Activated CD4-positive, alpha-beta T cell treated with anti-CD3 and anti-CD28 coated beads, Interleukin-2, amount 10 ng/mL, durations not matched to agents 7 days and 5 days (primary cell): ENCODE results near the gene DRC1. TPM values are rescaled to one million over a fixed set of nuclear protein-coding genes. Genes with fewer than 3 reads are reported as not detected.

Experiments used
- CTCF ChIA-PET: fragments of 350-600 bp; sonication (Branson Sonifier 250); formaldehyde crosslinking; loops from one replicate; lab custom pipeline; 2021; ENCODE audit warnings: antibody characterized with exemption; lab: Charles Lee
- POLR2A ChIA-PET: fragments of 350-600 bp; sonication (Branson Sonifier 250); formaldehyde crosslinking; loops from one replicate; lab custom pipeline; 2021; ENCODE audit warnings: antibody characterized with exemption; lab: Charles Lee
- DNase-seq: peaks from one replicate; pipeline ENCODE4 v3.0.0-alpha.2; 2020
- H3K27ac Mint-ChIP-seq: one replicate; pipeline ENCODE4 v1.8.0; 2021; ENCODE audit warnings: mild to moderate bottlenecking, moderate library complexity, mixed read lengths
- H3K27me3 Mint-ChIP-seq: one replicate; pipeline ENCODE4 v1.8.0; 2021; ENCODE audit warnings: mixed read lengths
- H3K36me3 Mint-ChIP-seq: one replicate; pipeline ENCODE4 v1.8.0; 2021; ENCODE audit warnings: low read depth, mixed read lengths
- H3K4me1 Mint-ChIP-seq: one replicate; pipeline ENCODE4 v1.8.0; 2021; ENCODE audit warnings: mixed read lengths
- H3K4me3 Mint-ChIP-seq: one replicate; pipeline ENCODE4 v1.8.0; 2021; ENCODE audit warnings: mild to moderate bottlenecking, moderate library complexity, mixed read lengths
- H3K9me3 Mint-ChIP-seq: one replicate; pipeline ENCODE4 v1.8.0; 2021; ENCODE audit warnings: mixed read lengths
- total RNA-seq, 2 experiments: library from RNA; stranded (reverse); gene quantifications; one replicate each; pipeline ENCODE4 v1.2.3, GENCODE V29; 2021

Gene DRC1
- total RNA-seq, 2 experiments from 2014 or later, result not detected

DNA sequence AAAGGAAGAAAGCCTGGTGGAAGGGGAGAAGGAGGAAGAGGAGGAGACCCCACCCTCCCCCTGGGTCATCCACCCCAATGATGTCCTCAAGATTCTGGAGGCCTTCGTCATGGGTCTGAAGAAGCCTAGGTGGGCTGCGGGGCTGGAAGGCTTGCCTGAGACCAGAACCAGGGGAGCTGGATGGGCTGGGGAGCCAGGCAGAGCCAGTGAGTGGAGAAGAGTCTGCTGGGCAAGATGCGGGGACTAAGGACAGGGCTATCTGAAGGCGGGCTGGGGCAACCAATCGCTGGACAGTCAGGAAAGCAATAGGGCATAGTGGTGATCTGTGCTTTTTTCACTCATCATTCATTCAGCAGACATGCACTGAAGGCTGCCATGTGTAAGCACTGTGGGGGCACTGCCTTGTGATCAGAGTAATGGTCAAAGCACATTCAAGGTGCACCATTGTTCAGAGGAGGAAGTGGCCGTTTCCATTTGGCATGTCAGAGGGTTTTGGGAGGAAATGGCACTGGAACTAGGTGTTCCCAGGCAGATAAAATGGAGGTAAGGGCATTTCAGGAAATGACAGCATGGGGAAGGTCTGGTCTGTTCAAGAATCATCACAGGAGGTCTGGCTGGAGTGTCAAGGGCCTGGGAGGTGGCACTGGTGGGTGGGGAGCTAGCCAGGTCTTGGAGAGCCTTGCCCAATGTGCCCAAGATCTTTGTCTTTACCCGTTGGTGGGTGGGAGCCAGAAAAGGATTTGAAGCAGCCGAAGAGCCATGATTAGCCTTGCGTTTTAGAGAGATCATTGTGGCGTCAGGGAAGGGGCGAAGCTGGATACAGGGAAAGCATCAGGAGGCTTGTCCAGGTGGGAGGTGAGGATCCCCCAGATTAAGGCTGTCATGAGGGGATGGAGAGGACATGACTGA lies 52.0 kb downstream of the DRC1 start:
- ChIA-PET CTCF (no interaction called here), POLR2A (no interaction called here)
- Mint-ChIP-seq H3K4me1 (no peaks in the 10 kb centered on the region), H3K9me3 (no peaks in the 10 kb centered on the region), H3K27me3 (peaks cover 2% of the 10 kb centered on the region), H3K36me3 (no peaks in the 10 kb centered on the region), H3K4me3 (no peak overlapping the region), H3K27ac (no peak overlapping the region)
- DNase-seq, result no peak

DNA sequence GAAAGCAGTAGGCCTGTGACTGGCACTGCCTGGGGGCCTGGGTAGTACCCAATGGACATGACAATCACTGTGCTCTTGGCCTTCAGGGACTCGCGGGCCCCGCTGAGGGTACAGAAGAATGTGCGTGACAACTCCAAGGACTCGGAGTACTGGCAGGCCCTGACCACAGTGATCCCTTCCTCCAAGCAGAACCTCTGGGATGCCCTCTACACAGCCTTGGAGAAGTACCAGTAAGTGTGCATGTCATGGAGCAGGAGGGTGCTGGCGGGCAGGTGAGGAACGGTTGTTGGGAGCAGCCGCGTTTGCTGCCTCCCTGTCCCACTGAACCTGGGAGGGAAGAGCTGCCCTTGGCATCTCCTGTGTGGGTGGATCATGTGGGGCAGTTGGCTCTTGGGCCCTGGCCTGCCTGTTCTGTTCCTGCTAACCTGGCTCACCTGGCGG lies 52.9 kb downstream of the DRC1 start:
- Mint-ChIP-seq H3K4me1 (no peaks in the 10 kb centered on the region), H3K27ac (no peak overlapping the region), H3K4me3 (no peak overlapping the region), H3K36me3 (no peaks in the 10 kb centered on the region), H3K9me3 (no peaks in the 10 kb centered on the region), H3K27me3 (peaks cover 2% of the 10 kb centered on the region)
- DNase-seq, result no peak
- ChIA-PET CTCF (no interaction called here), POLR2A (no interaction called here)

DNA sequence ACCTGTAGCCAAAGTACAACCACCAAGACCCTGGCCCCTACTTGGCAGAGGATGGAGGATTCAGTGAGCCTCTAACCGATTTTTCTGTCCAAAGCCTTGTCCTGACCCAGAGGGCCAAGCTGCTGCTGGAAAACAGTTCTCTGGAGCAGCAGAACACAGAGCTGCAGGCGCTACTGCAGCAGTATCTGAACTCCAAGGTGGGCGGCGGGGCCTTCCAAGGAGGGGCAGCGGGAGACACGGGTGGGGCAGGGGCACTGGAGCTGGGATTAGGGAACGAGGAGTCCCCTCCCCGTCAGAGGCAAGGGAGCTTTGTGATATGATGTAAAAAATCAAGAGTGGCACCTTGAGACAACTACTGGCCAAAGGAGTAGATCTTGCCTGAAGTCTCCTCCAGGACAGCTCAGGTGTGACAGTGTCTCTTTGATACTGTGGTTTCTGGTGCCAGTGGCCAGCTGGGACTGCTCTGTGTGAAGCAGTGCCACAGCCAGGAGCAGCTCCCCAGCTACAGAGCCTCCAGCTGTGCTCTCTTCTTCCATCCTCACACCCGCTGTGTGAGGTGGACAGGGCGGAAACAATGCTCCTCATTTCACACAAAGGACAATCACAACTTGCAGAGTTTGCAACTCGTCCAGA lies 53.4 kb downstream of the DRC1 start:
- no peak overlapping the region for H3K27ac Mint-ChIP-seq
- H3K36me3 Mint-ChIP-seq, result no peaks in the 10 kb centered on the region
- H3K27me3 Mint-ChIP-seq, result peaks cover 2% of the 10 kb centered on the region
- no peak for DNase-seq
- ChIA-PET CTCF (no interaction called here), POLR2A (no interaction called here)
- no peaks in the 10 kb centered on the region for H3K9me3 Mint-ChIP-seq
- no peak overlapping the region for H3K4me3 Mint-ChIP-seq
- H3K4me1 Mint-ChIP-seq, result no peaks in the 10 kb centered on the region

DNA sequence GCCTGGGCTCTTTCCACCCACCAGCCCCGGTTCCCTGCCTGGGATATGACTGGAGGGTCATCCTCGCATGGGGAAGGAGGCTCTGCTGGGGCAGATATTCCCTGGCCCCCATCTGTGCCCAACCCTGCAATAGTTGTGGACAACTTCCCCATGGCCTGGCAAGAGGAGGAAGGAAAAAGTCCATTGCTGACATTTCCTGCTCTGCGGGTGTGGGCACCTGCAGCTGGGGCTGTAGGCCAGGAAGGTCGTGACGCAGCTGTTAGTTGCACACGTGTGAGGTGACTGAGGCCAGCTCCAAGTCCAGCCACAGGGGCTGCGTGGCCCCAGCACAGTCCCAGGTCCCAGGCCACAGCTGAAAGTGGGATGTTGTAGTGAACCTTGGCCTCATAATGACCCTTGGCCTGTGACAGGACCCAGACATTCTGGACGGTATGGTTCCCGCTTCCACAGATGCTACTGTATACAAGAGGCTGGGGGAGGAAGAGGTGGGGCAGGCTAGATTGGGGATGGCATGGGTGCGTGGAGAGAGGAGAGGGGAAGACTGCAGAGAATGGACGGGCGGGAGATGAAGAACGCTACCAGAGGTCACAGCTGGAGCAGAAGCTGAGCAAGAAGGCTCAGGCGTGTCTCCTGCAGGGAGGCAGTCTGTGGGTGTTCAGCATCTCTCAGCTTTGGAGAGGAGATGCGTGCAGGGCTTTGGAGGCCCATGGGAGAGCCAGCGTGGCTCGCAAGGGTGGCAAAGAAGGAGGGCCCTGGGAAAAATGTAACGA lies 54.1 kb downstream of the DRC1 start:
- DNase-seq, result no peak
- POLR2A ChIA-PET, result no interaction called here
- no peak overlapping the region for H3K27ac Mint-ChIP-seq
- H3K36me3 Mint-ChIP-seq, result no peaks in the 10 kb centered on the region
- no peaks in the 10 kb centered on the region for H3K9me3 Mint-ChIP-seq
- no peaks in the 10 kb centered on the region for H3K4me1 Mint-ChIP-seq
- CTCF ChIA-PET, result no interaction called here
- H3K4me3 Mint-ChIP-seq, result no peak overlapping the region
- peaks cover 2% of the 10 kb centered on the region for H3K27me3 Mint-ChIP-seq

DNA sequence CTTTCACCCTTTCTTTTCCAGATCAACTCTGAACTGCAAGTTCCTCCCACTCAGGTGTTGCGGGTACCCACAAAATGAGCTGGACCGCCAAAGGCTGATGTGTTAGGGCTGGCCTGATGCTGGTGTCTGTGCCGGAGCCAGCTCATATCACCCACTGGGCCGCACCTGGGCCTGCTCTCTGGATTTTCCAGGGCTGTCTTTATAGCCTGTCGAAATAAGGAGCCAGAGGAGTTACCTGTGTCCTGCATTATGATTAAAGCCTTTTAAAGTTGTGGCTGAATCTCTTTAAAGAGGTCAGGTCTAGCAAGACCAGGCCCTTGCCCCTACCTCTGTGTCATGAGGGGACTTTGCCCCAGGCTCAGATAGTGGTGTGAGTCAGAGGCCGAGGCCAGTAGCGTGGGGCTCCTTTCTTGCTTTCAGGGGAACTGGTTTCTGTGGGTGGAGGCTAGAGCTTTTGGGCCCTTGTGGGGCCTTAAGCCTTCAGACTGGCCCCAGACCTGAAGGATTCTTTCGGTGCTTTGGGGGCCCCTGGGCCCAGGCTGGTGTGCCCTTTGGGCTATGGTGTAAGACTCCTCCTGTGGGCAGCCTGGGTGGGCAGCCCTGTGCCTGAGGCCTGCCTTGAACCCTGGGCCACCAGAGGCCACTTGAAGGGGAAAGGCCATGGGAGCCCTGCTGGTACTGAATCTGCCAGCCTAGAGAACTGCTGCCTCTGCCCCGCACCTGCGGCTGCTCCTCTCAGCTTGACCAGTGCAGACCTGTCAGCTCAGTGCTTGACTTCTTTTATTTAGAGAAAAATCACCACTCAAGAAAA lies 54.9 kb downstream of the DRC1 start:
- ChIA-PET CTCF (no interaction called here), POLR2A (no interaction called here)
- no peaks in the 10 kb centered on the region for H3K36me3 Mint-ChIP-seq
- H3K27me3 Mint-ChIP-seq, result peaks cover 2% of the 10 kb centered on the region
- no peaks in the 10 kb centered on the region for H3K4me1 Mint-ChIP-seq
- DNase-seq, result no peak
- H3K4me3 Mint-ChIP-seq, result no peak overlapping the region
- no peaks in the 10 kb centered on the region for H3K9me3 Mint-ChIP-seq
- no peak overlapping the region for H3K27ac Mint-ChIP-seq

DNA sequence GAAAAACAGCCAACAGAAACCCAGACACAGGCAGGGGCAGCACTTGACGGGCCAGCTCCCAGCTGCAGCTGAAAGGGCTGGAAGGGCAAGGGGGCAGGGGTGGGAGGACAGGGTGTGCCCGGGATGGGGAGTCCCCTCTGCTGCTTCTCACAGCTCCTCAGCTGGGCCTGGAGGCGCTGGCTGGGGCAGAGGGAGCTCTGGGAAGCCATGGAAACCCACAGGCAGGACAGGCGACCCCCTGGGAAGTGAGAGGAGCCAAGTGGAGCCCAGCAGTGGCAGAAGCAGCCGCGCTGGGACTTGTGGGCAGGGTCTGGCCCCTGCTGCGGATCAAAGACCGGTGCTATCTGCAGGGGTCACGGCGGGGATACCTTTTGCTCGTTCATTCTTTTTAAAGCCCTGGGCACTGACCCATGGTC lies 55.5 kb downstream of the DRC1 start:
- ChIA-PET CTCF (interaction anchor here (1.1 kb wide), 1 partner anchor 291 kb away, joined by 3 read pairs; no protein-coding TSS in a partner anchor), POLR2A (no interaction called here)
- peaks cover 2% of the 10 kb centered on the region for H3K27me3 Mint-ChIP-seq
- DNase-seq, result no peak
- no peaks in the 10 kb centered on the region for H3K4me1 Mint-ChIP-seq
- H3K27ac Mint-ChIP-seq, result no peak overlapping the region
- H3K9me3 Mint-ChIP-seq, result no peaks in the 10 kb centered on the region
- no peaks in the 10 kb centered on the region for H3K36me3 Mint-ChIP-seq
- no peak overlapping the region for H3K4me3 Mint-ChIP-seq

DNA sequence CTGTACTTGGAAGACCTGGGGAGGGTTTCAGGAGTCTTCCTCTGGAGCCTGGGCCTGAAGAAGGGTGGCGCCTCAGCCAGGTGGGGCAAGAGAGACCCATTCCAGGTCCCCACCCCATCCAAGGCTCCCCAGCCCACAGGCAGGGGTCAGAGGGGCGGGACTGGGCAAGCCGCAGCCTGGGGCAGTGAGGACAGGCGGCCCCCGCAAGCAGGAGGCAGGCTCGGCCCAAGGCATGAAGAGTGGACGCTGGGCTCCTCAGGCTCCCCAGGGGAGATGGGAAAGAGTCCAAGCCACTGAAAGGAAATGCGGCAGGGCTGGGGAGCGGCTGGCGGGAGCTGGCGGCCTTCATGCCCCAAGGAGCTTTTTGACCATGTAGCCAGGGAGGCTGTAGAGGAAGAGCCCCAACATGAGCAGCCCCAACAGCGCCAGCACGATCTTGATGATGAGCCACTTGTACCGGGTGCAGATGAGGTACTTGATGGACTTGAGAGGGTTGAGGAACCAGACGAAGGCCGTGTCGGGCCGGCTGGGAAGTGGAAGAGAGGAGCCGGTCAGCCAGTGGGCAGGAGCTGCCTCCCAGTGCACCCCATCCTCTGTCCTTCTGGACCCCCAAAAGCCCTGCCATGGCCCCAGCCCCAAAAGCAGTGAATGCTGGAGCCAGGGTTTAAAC lies 56.1 kb downstream of the DRC1 start:
- POLR2A ChIA-PET, result interaction anchor here (0.7 kb wide), 1 partner anchor 9 kb away, joined by 3 read pairs; no protein-coding TSS in a partner anchor
- no peak for DNase-seq
- H3K27me3 Mint-ChIP-seq, result no peaks in the 10 kb centered on the region
- no peak overlapping the region for H3K4me3 Mint-ChIP-seq
- H3K36me3 Mint-ChIP-seq, result no peaks in the 10 kb centered on the region
- CTCF ChIA-PET, result interaction anchor here (0.6 to 1.1 kb wide), 2 partner anchors 103 to 292 kb away, joined by 3 to 5 read pairs; no protein-coding TSS in a partner anchor
- no peak overlapping the region for H3K27ac Mint-ChIP-seq
- no peaks in the 10 kb centered on the region for H3K4me1 Mint-ChIP-seq
- no peaks in the 10 kb centered on the region for H3K9me3 Mint-ChIP-seq

DNA sequence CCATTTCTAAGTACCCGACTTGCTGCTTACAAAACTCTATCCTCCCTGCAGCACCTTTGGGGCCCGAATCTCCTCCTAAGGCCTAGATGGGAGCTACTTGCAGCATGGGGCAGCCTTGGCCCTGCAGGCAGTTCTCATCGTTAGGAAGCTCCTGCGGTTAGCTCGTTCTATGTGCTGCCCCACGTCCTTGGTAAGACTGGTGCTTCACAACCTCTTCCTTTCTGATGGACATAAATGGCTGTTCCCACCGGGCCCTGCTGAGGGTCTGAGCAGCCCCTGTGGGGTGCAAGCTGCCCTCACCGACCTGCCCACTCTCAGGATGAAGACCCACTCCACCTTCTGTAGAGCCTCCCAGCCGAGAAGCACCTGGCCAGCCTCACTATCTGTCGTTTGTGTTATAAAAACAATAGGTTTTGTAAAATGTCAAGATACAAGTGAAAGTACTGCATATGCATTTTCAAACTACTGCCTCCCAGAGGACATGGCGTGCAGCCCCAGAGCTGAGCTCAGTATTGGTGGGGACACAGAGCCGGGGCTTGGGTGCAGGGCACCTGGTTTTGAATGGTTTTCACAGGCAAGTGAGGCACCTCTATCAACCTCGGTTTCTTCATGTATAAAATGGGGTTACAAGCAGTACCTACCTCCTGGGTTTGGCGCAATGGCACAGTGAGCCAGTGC lies 56.8 kb downstream of the DRC1 start:
- POLR2A ChIA-PET, result interaction anchor here (0.5 to 0.7 kb wide), 2 partner anchors 9 to 68 kb away, joined by 3 to 5 read pairs; no protein-coding TSS in a partner anchor
- H3K9me3 Mint-ChIP-seq, result no peaks in the 10 kb centered on the region
- no peaks in the 10 kb centered on the region for H3K27me3 Mint-ChIP-seq
- no peaks in the 10 kb centered on the region for H3K36me3 Mint-ChIP-seq
- no peaks in the 10 kb centered on the region for H3K4me1 Mint-ChIP-seq
- H3K27ac Mint-ChIP-seq, result no peak overlapping the region
- no peak overlapping the region for H3K4me3 Mint-ChIP-seq
- CTCF ChIA-PET, result interaction anchor here (0.6 to 1.1 kb wide), 2 partner anchors 103 to 293 kb away, joined by 3 to 5 read pairs; no protein-coding TSS in a partner anchor
- no peak for DNase-seq

DNA sequence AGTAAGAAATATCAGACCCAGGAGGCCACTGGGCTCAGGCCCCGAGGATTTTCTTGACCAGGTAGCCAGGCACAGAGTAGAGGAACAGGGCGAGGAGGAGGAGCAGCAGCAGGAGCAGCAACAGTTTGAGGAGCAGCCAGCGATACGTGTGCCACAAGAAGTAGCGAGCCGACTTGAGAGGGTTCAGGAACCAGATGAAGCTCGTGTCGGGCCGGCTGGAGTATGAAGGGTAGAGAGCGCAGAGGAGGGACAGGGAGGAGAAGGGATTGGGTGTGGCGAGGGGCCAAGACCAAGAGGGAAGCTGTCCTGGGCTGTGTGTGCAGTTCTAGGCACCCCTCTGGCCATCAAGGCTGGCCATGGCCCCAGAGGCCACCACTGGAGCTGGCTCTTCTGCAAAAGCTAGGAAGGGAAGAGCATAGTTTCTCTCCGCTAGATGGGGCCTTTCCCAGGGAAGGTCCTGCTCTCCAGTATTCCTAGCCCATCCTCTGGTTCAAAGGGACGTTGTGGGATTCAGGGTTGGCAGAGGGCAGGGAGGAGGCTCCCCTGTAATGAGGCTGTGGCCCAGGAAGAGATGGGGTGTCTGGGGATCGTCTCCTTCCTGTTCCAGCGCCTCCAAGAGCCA lies 58.4 kb downstream of the DRC1 start:
- ChIA-PET CTCF (interaction anchor here (0.7 kb wide), 1 partner anchor 37 kb away, joined by 5 read pairs; no protein-coding TSS in a partner anchor), POLR2A (no interaction called here)
- H3K4me3 Mint-ChIP-seq, result no peak overlapping the region
- H3K27ac Mint-ChIP-seq, result no peak overlapping the region
- no peaks in the 10 kb centered on the region for H3K27me3 Mint-ChIP-seq
- DNase-seq, result no peak
- H3K36me3 Mint-ChIP-seq, result no peaks in the 10 kb centered on the region
- no peaks in the 10 kb centered on the region for H3K9me3 Mint-ChIP-seq
- H3K4me1 Mint-ChIP-seq, result no peaks in the 10 kb centered on the region

DNA sequence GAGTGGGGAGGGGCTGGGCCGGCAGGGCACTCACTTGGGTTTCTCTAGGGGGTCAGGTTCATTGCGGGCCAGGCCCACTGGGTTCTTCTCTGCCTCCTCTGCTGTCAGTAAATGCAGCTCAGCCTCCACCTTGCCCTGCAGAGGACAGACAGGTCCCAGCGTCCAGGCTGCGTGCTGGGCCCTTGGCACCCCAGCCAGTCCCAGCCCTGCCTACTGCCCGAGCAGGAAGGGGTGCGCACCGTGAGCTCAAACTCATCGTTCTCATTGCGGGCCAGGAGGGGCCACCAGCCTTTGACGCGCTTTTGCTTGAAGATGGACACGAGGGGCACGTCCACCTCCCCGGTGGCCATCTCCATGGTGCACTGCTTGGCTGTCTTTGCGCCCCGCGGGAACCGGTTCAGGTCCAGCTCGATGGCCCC lies 58.9 kb downstream of the DRC1 start:
- Mint-ChIP-seq H3K4me1 (no peaks in the 10 kb centered on the region), H3K27me3 (no peaks in the 10 kb centered on the region), H3K36me3 (no peaks in the 10 kb centered on the region), H3K9me3 (no peaks in the 10 kb centered on the region), H3K4me3 (no peak overlapping the region), H3K27ac (no peak overlapping the region)
- CTCF ChIA-PET, result interaction anchor here (0.5 kb wide), 1 partner anchor 709 kb away, joined by 3 read pairs; no protein-coding TSS in a partner anchor
- POLR2A ChIA-PET, result no interaction called here
- no peak for DNase-seq

DNA sequence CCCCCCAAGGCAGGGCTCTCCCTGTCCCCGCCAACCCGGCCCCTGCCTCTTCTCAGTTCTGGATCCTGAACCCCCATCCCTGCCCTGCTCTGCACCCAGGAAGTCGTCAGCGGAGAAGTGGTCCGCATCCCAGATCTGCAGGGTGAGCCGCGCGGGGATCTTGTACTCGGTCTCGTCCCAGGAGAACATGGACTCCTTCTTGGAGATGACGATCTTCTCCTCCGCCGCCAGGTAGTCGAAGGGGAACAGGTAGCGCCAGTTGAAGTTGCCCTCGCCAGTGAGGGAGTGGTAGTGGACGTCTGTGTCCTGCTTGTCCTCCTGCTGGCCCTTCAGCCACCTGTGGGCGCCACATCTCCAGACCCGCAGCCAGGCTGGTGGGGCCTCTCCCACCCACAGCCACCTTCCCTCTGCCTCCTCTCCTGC lies 59.9 kb downstream of the DRC1 start:
- Mint-ChIP-seq H3K27ac (no peak overlapping the region), H3K9me3 (no peaks in the 10 kb centered on the region), H3K27me3 (no peaks in the 10 kb centered on the region), H3K4me1 (no peaks in the 10 kb centered on the region), H3K4me3 (no peak overlapping the region), H3K36me3 (no peaks in the 10 kb centered on the region)
- POLR2A ChIA-PET, result no interaction called here
- no peak for DNase-seq
- CTCF ChIA-PET, result no interaction called here
